ENCODE measurements around the gene RNASE7. TPM values are rescaled to one million over a fixed set of nuclear protein-coding genes. Genes with fewer than 3 reads are reported as not detected.

The RNASE7 gene
- polyA plus RNA-seq, 1 of the 3 experiments (the other 2 are of a cell fraction) = not detected

DNA sequence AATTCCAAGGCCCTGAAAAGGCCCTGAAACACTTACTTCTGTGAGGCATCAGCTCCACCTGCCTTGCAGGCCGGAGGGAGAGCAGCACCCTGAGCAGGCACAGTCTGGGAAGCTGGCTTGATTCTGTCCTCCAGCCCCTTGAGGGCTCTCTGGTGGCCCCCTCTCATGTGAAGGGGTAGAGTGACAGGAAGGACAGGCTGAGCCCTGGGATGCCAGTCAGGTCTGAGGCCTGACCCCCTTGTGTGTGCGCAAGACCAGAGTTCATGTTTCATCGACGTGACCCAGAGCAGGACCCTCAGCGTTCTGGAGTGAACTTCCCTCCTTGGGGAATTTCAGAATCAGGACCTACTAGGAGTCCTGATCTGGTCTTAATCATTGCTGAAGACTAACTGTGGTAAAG, 16.7 kb downstream of the RNASE7 start:
- Histone ChIP-seq H2AFZ (ENCODE audit: low read depth) (no peak overlapping the region), H3K27ac (ENCODE audit: low read depth in 2 of 2, low read length in 1 of 2) (no peak overlapping the region), H3F3A (replicated peaks; ENCODE audit: insufficient read depth) (peaks cover 3% of the 10 kb centered on the region), H3K4me3 (ENCODE audit: low read depth in 2 of 2, low read length in 1 of 2) (no peak overlapping the region), H4K20me1 (ENCODE audit: insufficient read depth) (no peaks in the 10 kb centered on the region), H3K4me1 (ENCODE audit: control insufficient read depth in 1 of 2, insufficient read depth in 2 of 2, low read depth in 1 of 2, low read length in 1 of 2) (peaks cover 0 to 8% of the 10 kb centered on the region in 2 experiments; a peak in 3 of 4 replicates), H3K79me2 (ENCODE audit: insufficient read depth) (no peaks in the 10 kb centered on the region), H3K36me3 (replicated peaks in 1 of 2; ENCODE audit: control insufficient read depth in 1 of 2, insufficient read depth in 2 of 2, low read length in 1 of 2) (no peaks in the 10 kb centered on the region), H3K9ac (no peak overlapping the region), H3K27me3 (ENCODE audit: insufficient read depth) (no peaks in the 10 kb centered on the region), H3K9me3 (no peaks in the 10 kb centered on the region), H3K9me2 (no peaks in the 10 kb centered on the region), H3K4me2 (no peak overlapping the region)
- 88% methylated on average over 4 of the region's 5 CpGs for WGBS (ENCODE audit: low lambda C conversion rate)
- DNase-seq = no peak
- CTCF ChIA-PET = interaction anchor here (1.0 to 1.5 kb wide), 4 partner anchors 33 to 46 kb away, joined by 3 to 4 read pairs (median 3); no protein-coding TSS in a partner anchor
- POLR2A ChIA-PET = no interaction called here
- TF ChIP-seq USF1 (IDR thresholded peaks at IDR 0.05; ENCODE audit: borderline replicate concordance, low read depth) (no peak), SIN3A (IDR thresholded peaks at IDR 0.05; ENCODE audit: borderline replicate concordance, low read depth, low read length) (no peak), TAF1 (IDR thresholded peaks at IDR 0.05; ENCODE audit: borderline replicate concordance, low read depth, low read length) (no peak), YY1 (IDR thresholded peaks at IDR 0.05; ENCODE audit: low read depth) (no peak), FOXM1 (IDR thresholded peaks at IDR 0.05; ENCODE audit: low read depth) (no peak)
- TF ChIP-seq, protein P1, sequence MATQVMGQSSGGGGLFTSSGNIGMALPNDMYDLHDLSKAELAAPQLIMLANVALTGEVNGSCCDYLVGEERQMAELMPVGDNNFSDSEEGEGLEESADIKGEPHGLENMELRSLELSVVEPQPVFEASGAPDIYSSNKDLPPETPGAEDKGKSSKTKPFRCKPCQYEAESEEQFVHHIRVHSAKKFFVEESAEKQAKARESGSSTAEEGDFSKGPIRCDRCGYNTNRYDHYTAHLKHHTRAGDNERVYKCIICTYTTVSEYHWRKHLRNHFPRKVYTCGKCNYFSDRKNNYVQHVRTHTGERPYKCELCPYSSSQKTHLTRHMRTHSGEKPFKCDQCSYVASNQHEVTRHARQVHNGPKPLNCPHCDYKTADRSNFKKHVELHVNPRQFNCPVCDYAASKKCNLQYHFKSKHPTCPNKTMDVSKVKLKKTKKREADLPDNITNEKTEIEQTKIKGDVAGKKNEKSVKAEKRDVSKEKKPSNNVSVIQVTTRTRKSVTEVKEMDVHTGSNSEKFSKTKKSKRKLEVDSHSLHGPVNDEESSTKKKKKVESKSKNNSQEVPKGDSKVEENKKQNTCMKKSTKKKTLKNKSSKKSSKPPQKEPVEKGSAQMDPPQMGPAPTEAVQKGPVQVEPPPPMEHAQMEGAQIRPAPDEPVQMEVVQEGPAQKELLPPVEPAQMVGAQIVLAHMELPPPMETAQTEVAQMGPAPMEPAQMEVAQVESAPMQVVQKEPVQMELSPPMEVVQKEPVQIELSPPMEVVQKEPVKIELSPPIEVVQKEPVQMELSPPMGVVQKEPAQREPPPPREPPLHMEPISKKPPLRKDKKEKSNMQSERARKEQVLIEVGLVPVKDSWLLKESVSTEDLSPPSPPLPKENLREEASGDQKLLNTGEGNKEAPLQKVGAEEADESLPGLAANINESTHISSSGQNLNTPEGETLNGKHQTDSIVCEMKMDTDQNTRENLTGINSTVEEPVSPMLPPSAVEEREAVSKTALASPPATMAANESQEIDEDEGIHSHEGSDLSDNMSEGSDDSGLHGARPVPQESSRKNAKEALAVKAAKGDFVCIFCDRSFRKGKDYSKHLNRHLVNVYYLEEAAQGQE (IDR thresholded peaks at IDR 0.05; ENCODE audit: low read depth, low read length) = no peak

DNA sequence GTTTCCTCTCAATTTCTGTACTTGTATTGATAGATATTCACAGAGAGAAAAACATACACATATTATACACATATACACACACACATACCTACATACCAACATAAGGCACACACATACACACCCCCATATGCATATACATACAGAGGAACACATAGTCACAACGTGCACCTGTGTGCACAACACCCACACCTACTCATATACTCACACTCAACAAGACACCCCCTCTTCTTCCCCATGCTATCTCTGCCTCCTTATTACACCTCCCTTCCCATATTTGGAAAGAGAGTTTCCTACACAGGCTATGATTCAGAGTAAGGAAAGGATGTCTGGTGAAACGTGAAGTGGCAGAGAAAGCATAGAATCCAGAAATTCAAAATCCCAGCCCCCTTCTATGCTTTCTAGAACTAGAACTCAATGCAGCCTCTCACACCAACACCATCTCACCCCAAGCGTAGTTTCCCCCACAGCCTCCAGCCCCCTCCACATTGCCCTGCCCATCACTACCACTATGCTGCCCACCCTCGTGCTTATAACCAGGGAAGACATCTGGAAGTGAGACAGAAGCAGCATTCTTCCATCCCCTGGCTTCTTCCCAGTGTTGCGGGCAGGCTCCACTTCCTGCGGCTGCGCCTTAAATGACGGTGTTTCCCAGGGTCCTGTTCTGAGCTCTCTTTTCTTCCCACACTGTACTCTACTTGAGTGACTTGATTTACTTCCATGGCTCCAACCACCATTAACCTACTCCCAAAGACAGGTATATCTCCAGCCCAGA, 17.9 kb downstream of the RNASE7 start:
- peaks cover 3% of the 10 kb centered on the region for H3F3A ChIP-seq (replicated peaks; ENCODE audit: insufficient read depth)
- H3K9ac ChIP-seq = no peak overlapping the region
- no peaks in the 10 kb centered on the region for H3K9me2 ChIP-seq
- ChIA-PET CTCF (interaction anchor here (0.7 to 1.5 kb wide), 3 partner anchors 44 to 45 kb away, joined by 3 read pairs; no protein-coding TSS in a partner anchor), POLR2A (no interaction called here)
- peaks cover 0 to 10% of the 10 kb centered on the region in 2 experiments; a peak in 3 of 4 replicates for H3K4me1 ChIP-seq (ENCODE audit: control insufficient read depth in 1 of 2, insufficient read depth in 2 of 2, low read depth in 1 of 2, low read length in 1 of 2)
- no peaks in the 10 kb centered on the region for H3K27me3 ChIP-seq (ENCODE audit: insufficient read depth)
- DNase-seq = no peak
- 70% methylated on average over 8 of the region's 8 CpGs for WGBS (ENCODE audit: low lambda C conversion rate)
- H4K20me1 ChIP-seq (ENCODE audit: insufficient read depth) = no peaks in the 10 kb centered on the region
- H3K27ac ChIP-seq (ENCODE audit: low read depth in 2 of 2, low read length in 1 of 2) = no peak overlapping the region
- H3K79me2 ChIP-seq (ENCODE audit: insufficient read depth) = no peaks in the 10 kb centered on the region
- no peak overlapping the region for H3K4me3 ChIP-seq (ENCODE audit: low read depth in 2 of 2, low read length in 1 of 2)
- no peak overlapping the region for H3K4me2 ChIP-seq
- H2AFZ ChIP-seq (ENCODE audit: low read depth) = no peak overlapping the region
- H3K9me3 ChIP-seq = no peaks in the 10 kb centered on the region
- no peaks in the 10 kb centered on the region for H3K36me3 ChIP-seq (replicated peaks in 1 of 2; ENCODE audit: control insufficient read depth in 1 of 2, insufficient read depth in 2 of 2, low read length in 1 of 2)
- TF ChIP-seq CHD2 (IDR thresholded peaks at IDR 0.05; ENCODE audit: low read length, partially characterized antibody) (no peak), IRF3 (IDR thresholded peaks at IDR 0.05; ENCODE audit: low read depth, low read length) (no peak), TAF1 (IDR thresholded peaks at IDR 0.05; ENCODE audit: borderline replicate concordance, low read depth, low read length) (no peak), MEF2A (IDR thresholded peaks at IDR 0.05; ENCODE audit: borderline replicate concordance, low read depth) (no peak), CTCF (IDR thresholded peaks at IDR 0.05) (no peak), SMC3 (IDR thresholded peaks at IDR 0.05; ENCODE audit: low read depth, low read length) (no peak), FOXJ3 (CRISPR knock-in tag; IDR thresholded peaks at IDR 0.05) (no peak), TCF12 (IDR thresholded peaks at IDR 0.05) (no peak)
- TF ChIP-seq, protein P1 (IDR thresholded peaks at IDR 0.05; ENCODE audit: low read depth, low read length) = no peak
